Right cardiac atrium (tissue), 5 donors: Measurements from ENCODE around the gene DNAI2. TPM values are rescaled to one million over a fixed set of nuclear protein-coding genes. Genes with fewer than 3 reads are reported as not detected.

Experiments used
- ATAC-seq, 2 donors: fragments of 200-7000 bp; cut with Tn5 transposase; one replicate each; pipeline versions ENCODE4 v1.8.0 to v1.9.1; 2020; ENCODE audit warnings: moderate library complexity in 2 of 2, mild to moderate bottlenecking in 1 of 2
- DNase-seq, 3 donors: peaks; one replicate each; pipeline ENCODE4 v3.0.0-alpha.2; 2020
- H3K27ac ChIP-seq: one replicate; pipeline ENCODE4 v1.5.1; 2013; ENCODE audit warnings: mild to moderate bottlenecking, low read length, control low read depth, moderate library complexity
- H3K27me3 ChIP-seq: one replicate; pipeline ENCODE4 v1.6.1; 2013; ENCODE audit not compliant: control insufficient read depth, insufficient read depth
- H3K4me1 ChIP-seq: one replicate; pipeline ENCODE4 v1.6.1; 2013; ENCODE audit warnings: low read length; ENCODE audit not compliant: control insufficient read depth, insufficient read depth
- H3K4me3 ChIP-seq: one replicate; pipeline ENCODE4 v1.5.1; 2013; ENCODE audit warnings: low read length, control low read depth
- H3K9me3 ChIP-seq: one replicate; pipeline ENCODE4 v1.6.1; 2013; ENCODE audit warnings: low read length; ENCODE audit not compliant: control insufficient read depth
- WGBS: extraction: QIAGEN DNeasy Blood & Tissue Kit; methylation state at CpG from one replicate; pipeline ENCODE4 v1.1.7; 2013; 5-methylcytosine and 5-hydroxymethylcytosine counted together
- intact Hi-C, 4 donors: fragments of 100-400 bp; cut with DNase I; formaldehyde crosslinking; loops; one replicate each; pipeline versions ENCODE4 v1.11.0 to v1.14.0; 2022 to 2023
- polyA plus RNA-seq: library from polyadenylated mRNA; stranded (reverse); fragments of 200-250 nt; gene quantifications from one replicate; pipeline ENCODE4 v1.2.3, GENCODE V29; 2013
- total RNA-seq, 4 donors: library from RNA; stranded (reverse); fragmentation: NEBNext Ultra II Directional; extraction: Animal tissue kit (Norgen Biotek cat#: 25700); gene quantifications; one replicate each; pipeline ENCODE4 v1.2.1, GENCODE V29; 2021
- donor health status: healthy with polysubstance abuse.
- donor health status: DM: no; HTN: yes; CAD: no.
- donor health status: DM: no; HTN: no; CAD: no.
- donor health status: DM: no; HTN: yes; CAD: no; lungs with severe emphysema.
- donor health status: DM: yes; HTN: yes; CAD: no.

Gene DNAI2
- total and polyA plus RNA-seq, 5 donors: 0.33 TPM; not detected in 4

DNA sequence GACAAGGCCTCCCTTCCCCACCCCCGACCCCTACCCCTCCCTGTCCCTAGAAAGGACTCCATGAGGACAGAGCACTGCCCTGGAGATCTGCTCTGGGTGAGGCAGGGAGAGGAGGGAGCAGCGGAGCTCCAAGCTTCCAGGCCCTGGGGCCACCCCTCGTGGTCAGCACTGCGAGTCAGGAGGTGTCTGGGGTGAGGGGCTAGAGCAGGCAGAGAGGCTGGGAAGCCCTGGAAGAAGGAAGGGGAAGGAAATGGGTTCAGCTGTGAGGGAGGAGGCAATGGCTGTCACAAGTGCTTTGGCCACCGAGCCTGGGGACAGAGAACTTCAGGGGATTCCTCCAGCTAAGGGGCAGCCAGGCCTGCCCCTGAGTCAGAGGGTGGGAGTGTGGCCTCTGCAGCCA is 28.2 kb upstream of the DNAI2 start:
- ATAC-seq (no peak), DNase-seq (no peak)
- intact Hi-C loops: no loop called here
- Histone ChIP-seq H3K9me3 (no peaks in the 10 kb centered on the region), H3K27me3 (no peaks in the 10 kb centered on the region), H3K27ac (no peak overlapping the region), H3K4me3 (no peak overlapping the region), H3K4me1 (peaks cover 9% of the 10 kb centered on the region)
- 70% methylated on average over 5 of the region's 5 CpGs for WGBS

DNA sequence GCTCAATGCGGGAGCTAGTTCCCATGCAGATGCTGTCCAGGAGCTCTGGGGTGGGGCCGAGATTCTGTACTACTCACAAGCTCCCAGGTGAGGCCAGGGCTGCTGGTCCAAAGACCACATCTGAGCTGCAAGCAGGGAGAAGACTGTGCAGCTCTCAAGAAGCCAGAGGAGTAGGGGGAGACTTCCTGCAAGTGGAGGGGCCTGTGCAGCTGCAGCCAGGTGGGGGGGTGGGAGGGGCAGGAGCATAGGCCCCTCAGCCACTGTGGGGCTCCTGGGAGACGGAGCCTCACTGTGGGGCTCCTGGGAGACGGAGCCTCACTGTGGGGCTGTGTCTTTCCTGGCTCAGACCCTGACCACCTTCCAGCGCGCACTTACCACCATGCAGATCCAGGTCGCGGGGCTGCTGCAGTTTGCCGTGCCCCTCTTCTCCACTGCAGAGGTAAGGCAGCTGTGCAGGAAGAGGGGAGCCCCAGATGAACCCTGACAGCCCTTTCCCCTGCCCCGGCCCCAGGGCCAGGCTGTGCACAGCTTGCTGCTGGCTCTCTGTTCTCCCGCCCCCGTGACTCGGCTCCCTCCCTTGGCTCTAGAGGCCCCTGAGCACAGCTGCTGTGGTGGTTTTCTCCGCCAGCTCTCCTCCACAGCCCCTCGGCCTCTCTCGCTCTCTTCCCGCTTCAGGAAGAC is 24.3 kb upstream of the DNAI2 start:
- H3K27ac ChIP-seq: no peak overlapping the region
- H3K4me1 ChIP-seq: no peaks in the 10 kb centered on the region
- WGBS: 71% methylated on average over 17 of the region's 17 CpGs
- intact Hi-C loops: no loop called here
- H3K4me3 ChIP-seq: no peak overlapping the region
- H3K9me3 ChIP-seq: no peaks in the 10 kb centered on the region
- ATAC-seq: peak in 1 of 2 donors; percentile 5
- H3K27me3 ChIP-seq: no peaks in the 10 kb centered on the region
- no peak for DNase-seq

DNA sequence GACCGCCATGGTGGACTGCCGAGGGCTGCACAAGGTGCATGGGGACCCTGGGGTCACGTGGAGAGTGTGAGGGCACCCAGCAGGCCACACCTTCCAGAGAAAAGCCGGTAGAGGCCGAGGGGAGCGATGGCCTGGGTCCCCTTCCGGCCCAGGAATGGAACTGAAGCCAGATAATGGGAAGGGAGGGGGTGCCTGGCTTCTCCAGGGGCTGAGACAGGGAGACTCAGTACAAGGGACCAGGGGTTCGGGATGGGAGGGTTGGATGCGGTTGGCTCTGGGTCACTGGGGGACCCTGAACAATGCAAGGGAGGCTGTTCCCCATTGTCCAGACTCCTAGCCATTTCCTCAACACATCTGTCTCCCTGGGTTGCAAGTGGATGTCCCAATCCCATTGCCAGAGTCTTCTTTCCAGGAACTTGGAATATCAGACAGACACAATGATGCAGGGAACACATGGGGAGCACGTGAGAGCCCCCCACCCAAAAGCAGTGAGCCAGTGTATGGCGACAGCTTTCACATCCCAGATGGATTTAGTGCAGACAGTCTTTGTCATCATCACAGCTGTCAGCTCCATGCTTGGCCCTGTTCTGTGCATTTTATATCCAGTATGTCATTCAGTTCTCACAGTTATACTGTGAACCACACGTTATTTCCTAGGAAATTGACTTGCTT is 23.6 kb upstream of the DNAI2 start:
- no peak for ATAC-seq
- 69% methylated on average over 12 of the region's 12 CpGs for WGBS
- no peaks in the 10 kb centered on the region for H3K9me3 ChIP-seq
- H3K4me3 ChIP-seq: no peak overlapping the region
- intact Hi-C loops: no loop called here
- DNase-seq: no peak
- no peak overlapping the region for H3K27ac ChIP-seq
- H3K4me1 ChIP-seq: no peaks in the 10 kb centered on the region
- no peaks in the 10 kb centered on the region for H3K27me3 ChIP-seq

DNA sequence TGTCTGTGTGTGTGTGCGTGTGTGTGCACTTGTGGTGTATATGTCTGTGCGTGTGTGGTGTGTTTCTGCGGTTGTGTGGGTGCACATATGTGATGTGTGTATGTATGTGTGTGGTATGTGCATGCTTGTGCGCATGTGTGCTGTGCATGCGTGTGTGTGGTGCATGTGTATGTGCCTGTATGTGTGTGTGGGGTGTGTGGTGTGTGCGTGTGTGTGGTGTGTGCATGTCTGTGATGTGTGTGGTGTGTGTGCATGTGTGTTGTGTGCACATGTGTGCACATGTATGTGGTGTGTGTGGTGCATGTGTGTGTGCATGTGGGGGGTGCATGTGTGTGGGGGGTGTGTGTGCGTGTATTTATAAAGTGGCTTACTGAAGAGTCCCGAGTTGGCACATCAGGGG is 23.0 kb upstream of the DNAI2 start:
- Histone ChIP-seq H3K4me3 (no peak overlapping the region), H3K27ac (no peak overlapping the region), H3K4me1 (no peaks in the 10 kb centered on the region), H3K9me3 (no peaks in the 10 kb centered on the region), H3K27me3 (no peaks in the 10 kb centered on the region)
- intact Hi-C loops: no loop called here
- DNase-seq (no peak), ATAC-seq (no peak)
- 81% methylated on average over 8 of the region's 8 CpGs for WGBS

DNA sequence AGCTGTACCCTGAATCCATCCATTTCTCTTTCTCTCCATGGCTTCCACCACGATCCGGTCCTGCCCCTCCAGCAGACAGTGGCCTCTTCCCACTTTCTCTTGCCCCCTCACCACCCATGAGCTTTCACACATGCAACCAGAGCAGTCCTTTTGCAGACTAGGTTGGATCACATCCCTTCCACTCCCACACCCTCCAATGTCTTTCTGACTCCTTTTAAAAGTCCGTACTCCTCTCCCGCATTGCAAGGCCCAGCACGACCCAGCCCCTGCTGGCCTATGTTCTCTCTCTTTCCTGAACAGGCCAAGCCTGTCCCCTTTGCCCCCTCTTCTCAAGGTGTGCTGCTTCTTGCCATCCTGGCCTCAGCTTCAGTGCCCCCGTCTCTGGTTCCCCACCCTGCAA is 22.5 kb upstream of the DNAI2 start:
- Histone ChIP-seq H3K9me3 (no peaks in the 10 kb centered on the region), H3K27ac (no peak overlapping the region), H3K27me3 (no peaks in the 10 kb centered on the region), H3K4me3 (no peak overlapping the region), H3K4me1 (no peaks in the 10 kb centered on the region)
- DNase-seq: no peak
- 76% methylated on average over 6 of the region's 6 CpGs for WGBS
- intact Hi-C loops: no loop called here
- no peak for ATAC-seq

DNA sequence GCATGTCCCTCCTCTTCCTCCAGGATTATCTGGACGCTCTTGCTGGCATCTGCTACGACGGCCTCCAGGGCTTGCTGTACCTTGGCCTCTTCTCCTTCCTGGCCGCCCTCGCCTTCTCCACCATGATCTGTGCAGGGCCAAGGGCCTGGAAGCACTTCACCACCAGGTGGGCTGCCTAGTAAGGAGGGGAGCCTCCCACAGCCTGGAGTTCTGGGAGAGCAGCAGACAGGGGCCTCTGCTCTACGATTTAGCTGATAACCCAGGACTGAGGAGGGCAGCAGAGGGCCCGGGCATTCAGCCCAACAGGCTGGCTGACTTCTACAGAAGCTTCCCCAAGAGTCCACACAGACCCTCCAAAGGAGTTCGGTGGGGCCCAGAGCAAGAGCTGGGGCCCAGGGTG is 21.8 kb upstream of the DNAI2 start:
- Histone ChIP-seq H3K4me1 (no peaks in the 10 kb centered on the region), H3K4me3 (no peak overlapping the region), H3K27me3 (no peaks in the 10 kb centered on the region), H3K9me3 (no peaks in the 10 kb centered on the region), H3K27ac (no peak overlapping the region)
- DNase-seq: no peak
- intact Hi-C loops: no loop called here
- WGBS: 62% methylated on average over 8 of the region's 8 CpGs
- ATAC-seq: no peak

DNA sequence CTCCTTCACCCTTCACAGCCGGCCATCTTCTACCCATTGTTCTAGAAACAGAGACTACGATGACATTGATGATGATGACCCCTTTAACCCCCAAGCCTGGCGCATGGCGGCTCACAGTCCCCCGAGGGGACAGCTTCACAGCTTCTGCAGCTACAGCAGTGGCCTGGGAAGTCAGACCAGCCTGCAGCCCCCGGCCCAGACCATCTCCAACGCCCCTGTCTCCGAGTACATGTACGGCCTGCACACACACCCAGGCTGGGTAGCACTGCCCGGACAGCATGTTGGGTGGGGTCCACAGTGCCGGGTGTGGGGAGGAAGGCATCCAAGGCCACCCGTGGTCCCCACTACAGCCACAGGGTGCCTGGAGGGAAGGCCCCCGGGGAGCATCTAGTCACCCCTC is 21.0 kb upstream of the DNAI2 start:
- Histone ChIP-seq H3K27me3 (no peaks in the 10 kb centered on the region), H3K9me3 (no peaks in the 10 kb centered on the region), H3K27ac (no peak overlapping the region), H3K4me3 (no peak overlapping the region), H3K4me1 (no peaks in the 10 kb centered on the region)
- DNase-seq (no peak), ATAC-seq (no peak)
- intact Hi-C loops: no loop called here
- 88% methylated on average over 13 of the region's 13 CpGs for WGBS

DNA sequence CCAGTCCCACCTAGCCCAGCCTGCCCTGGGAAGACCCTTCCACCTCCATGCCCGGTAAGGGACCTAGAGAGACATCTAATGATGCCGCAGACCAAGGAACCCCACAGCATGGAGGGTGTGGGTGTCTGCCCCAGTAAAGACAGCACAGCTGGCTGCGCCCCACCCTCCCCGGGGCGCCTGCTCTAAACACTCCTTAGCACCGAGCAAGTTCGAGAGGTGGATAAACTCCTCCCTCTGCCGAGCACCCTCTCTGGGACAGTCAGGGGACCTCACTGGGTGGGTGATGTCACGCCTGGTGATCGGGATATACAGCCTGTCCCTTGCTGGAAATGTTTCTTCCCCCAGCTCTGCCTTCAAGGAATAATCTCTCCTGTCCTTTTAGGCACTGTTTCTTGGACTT is 16.7 kb upstream of the DNAI2 start:
- Histone ChIP-seq H3K4me3 (no peak overlapping the region), H3K9me3 (no peaks in the 10 kb centered on the region), H3K4me1 (no peaks in the 10 kb centered on the region), H3K27me3 (no peaks in the 10 kb centered on the region), H3K27ac (no peak overlapping the region)
- WGBS: 86% methylated on average over 10 of the region's 10 CpGs
- DNase-seq (no peak), ATAC-seq (no peak)
- intact Hi-C loops: no loop called here

DNA sequence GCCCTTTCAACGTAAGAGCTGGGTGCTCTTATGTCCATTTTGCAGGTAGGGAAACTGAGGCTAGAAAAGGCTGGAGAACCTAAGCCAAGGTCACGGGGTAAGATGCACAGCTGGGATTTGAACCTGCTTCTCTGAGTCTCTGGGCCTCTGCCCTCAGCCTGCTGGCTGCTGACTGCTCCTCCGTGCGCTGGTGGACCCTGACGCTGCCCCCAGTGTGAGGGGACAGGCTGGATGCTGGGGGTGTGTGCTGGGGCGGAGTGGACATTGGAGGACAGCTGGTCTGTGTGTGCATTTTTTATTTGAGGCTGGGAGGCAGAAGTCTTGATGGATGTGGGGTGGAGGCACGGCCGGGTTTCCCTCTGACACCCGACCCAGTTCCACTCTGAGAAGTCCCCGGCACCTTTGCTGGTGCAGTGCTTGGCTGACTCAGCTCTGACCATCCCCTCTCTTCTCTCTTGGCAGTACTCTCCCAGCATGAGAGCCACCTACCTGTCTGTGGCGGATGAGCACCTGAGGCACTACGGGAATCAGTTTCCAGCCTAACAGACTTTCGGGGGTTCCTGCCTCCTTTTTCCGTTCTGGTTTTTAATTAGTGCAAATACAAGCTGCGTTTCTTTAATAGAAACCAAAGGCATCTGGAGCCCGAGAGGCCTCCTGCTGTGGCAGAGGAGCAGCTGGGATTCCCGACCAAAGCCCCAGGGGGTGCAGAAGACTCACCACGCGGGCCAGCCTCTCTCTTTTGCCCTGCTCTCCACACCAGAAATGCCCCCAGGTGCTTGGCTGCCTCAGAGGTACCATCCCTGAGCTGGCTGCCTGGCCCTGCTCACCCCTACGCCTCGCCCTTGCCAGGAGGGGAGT is 14.1 kb upstream of the DNAI2 start:
- 82% methylated on average over 21 of the region's 21 CpGs for WGBS
- H3K4me3 ChIP-seq: no peak overlapping the region
- ATAC-seq: no peak
- DNase-seq: no peak
- no peaks in the 10 kb centered on the region for H3K9me3 ChIP-seq
- no peaks in the 10 kb centered on the region for H3K27me3 ChIP-seq
- intact Hi-C loops: no loop called here
- H3K4me1 ChIP-seq: no peaks in the 10 kb centered on the region
- H3K27ac ChIP-seq: no peak overlapping the region

DNA sequence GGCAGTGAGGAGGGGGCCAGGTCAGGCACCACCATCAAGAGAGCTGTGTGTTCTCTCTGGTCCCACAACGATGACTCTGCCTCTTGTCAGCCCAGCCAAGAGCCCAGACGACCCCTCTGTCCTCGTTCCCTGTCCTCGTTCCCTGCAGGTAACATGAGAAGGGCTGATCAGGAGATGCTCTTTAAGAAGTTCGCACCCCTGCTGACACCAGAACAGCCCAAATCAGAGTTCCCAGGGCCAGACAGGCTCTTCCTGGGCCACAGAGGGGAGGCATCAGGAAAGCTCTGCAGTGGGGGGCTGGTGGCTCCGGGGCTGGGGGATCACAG is 13.5 kb upstream of the DNAI2 start:
- Histone ChIP-seq H3K27me3 (no peaks in the 10 kb centered on the region), H3K9me3 (no peaks in the 10 kb centered on the region), H3K27ac (no peak overlapping the region), H3K4me1 (no peaks in the 10 kb centered on the region), H3K4me3 (no peak overlapping the region)
- ATAC-seq: no peak
- intact Hi-C loops: no loop called here
- DNase-seq: no peak
- 70% methylated on average over 6 of the region's 6 CpGs for WGBS

DNA sequence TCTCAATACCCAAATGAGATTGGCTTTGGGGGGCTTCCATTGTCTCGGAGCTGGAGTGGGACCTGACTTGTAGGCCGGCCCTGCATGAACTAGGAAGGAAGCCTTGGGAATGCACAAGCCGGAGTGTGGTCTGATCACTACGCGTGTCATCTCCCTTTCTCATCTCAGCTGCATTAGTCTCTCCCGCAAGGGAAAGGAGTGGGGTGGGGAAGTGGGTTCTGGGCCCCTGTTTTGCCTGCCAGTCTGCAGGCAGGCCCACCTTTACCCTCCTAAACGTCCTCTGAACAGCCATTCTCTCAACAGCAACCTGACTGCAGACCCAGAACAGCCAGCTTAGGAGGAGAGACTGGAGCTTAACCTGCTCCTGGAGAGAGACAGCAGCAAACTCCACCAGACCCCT is 11.4 kb upstream of the DNAI2 start:
- WGBS: 84% methylated on average over 7 of the region's 7 CpGs
- ATAC-seq (no peak), DNase-seq (no peak)
- H3K4me1 ChIP-seq: no peaks in the 10 kb centered on the region
- H3K4me3 ChIP-seq: no peak overlapping the region
- H3K27ac ChIP-seq: no peak overlapping the region
- intact Hi-C loops: no loop called here
- H3K9me3 ChIP-seq: no peaks in the 10 kb centered on the region
- no peaks in the 10 kb centered on the region for H3K27me3 ChIP-seq
